ENCODE data around the gene PRAMEF27.
"Not testable (repeated sequence)": the region's sequence is repeated elsewhere in the genome, so short reads cannot be mapped to it uniquely, and the experiment has no call there.

The PRAMEF27 gene

GRCh38 chr1:13056475-13056874 is at the start of gene PRAMEF27:
PRAMEF27 (minus strand) TSS chr1:13056575; CDS start chr1:13053659, 2,916 bp downstream.
- H3K9me3 ChIP-seq (ENCODE audit: low read depth, low read length); H3K27ac ChIP-seq; H3K9ac ChIP-seq (ENCODE audit: insufficient read length); H3K36me3 ChIP-seq (ENCODE audit: insufficient read depth, low read length); H3K4me3 ChIP-seq; DNase-seq (ENCODE audit: low read depth, low spot score): not testable (repeated sequence)

DNA sequence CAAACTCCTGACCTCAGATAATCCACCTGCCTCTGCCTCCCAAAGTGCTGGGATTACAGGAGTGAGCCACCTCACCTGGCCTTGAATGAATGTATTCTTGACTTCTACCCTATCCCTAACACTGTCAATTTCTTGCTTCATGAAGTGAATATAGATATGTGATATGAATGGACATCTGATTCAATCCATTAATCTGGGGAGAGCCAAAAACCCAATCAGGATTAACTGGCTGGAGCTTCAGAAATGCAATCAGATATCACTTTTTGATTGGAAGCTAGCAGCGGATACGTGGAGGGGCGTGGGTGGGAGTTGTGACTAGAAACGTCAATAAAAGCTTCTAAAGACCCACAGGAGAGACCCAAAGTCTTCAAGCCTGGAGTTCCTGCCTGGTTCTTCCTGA is 14.1 kb upstream of the PRAMEF27 start, which contains the start of gene PRAMEF25:
TSS of gene PRAMEF25 (plus strand) at position 301 of the 400 bp plus-strand sequence. CDS start 2,920 bp downstream, outside the sequence.
- H3K36me3 ChIP-seq (ENCODE audit: insufficient read depth, low read length); DNase-seq (ENCODE audit: low read depth, low spot score); H3K27ac ChIP-seq; H3K4me3 ChIP-seq; H3K9ac ChIP-seq (ENCODE audit: insufficient read length); H3K9me3 ChIP-seq (ENCODE audit: low read depth, low read length): not testable (repeated sequence)

- not testable (repeated sequence) for H3K36me3 ChIP-seq (ENCODE audit: insufficient read depth, low read length); H3K9ac ChIP-seq (ENCODE audit: insufficient read length); H3K27ac ChIP-seq; H3K4me3 ChIP-seq; H3K9me3 ChIP-seq (ENCODE audit: low read depth, low read length); DNase-seq (ENCODE audit: low read depth, low spot score)
Measured at GRCh38 chr1:13019846-13020245, 36.5 kb downstream of the PRAMEF27 start.

DNA sequence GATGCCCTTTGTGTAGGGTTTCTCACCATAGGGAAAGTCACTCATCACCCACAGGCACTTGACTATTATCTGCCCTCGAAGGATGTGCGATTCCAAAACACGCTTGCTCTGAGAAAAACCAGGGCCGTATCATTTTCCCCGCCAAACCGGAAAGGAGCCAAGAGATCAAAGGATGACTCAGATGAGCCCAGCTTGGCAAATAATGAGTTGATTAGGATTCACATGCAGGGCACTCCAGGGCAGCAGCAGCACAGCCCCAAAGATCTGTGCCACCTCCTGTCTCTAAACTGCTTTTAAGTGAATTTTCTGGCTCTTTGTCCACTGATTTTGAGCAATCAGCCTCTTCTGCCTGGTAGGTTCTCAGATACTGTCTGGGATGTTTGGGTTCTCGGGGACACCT is 44.4 kb downstream of the PRAMEF27 start:
- H3K4me3 ChIP-seq; DNase-seq (ENCODE audit: low read depth, low spot score); H3K36me3 ChIP-seq (ENCODE audit: insufficient read depth, low read length); H3K27ac ChIP-seq; H3K9me3 ChIP-seq (ENCODE audit: low read depth, low read length); H3K9ac ChIP-seq (ENCODE audit: insufficient read length): not testable (repeated sequence)

DNA sequence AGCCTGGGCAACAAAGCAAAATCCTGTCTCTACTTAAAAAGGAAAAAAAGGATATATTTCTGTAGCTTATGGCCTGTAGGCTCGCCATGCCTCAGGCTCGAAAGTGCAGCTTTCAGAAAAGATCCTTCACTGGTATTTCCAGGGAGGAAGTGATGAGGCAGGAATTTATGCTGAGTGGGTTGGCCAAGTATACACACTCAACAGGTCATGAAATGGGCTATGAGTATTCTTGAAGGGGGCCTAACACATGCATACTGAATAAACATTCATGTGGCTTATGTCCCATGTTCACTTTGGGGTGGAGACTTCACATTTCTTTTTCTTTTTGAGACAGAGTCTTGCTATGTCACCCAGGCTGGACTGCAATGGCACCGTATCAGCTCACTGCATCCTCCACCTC is 47.0 kb downstream of the PRAMEF27 start:
- not testable (repeated sequence) for H3K36me3 ChIP-seq (ENCODE audit: insufficient read depth, low read length); H3K9ac ChIP-seq (ENCODE audit: insufficient read length); DNase-seq (ENCODE audit: low read depth, low spot score); H3K27ac ChIP-seq; H3K9me3 ChIP-seq (ENCODE audit: low read depth, low read length); H3K4me3 ChIP-seq

GRCh38 chr1:13005732-13006131 is 50.6 kb downstream of the PRAMEF27 start:
- H3K4me3 ChIP-seq; H3K9ac ChIP-seq (ENCODE audit: insufficient read length); H3K9me3 ChIP-seq (ENCODE audit: low read depth, low read length); H3K36me3 ChIP-seq (ENCODE audit: insufficient read depth, low read length); H3K27ac ChIP-seq; DNase-seq (ENCODE audit: low read depth, low spot score): not testable (repeated sequence)
